Calu3 (cell line): ENCODE results near the gene MUCL3. TPM values are rescaled to one million over a fixed set of nuclear protein-coding genes. Genes with fewer than 3 reads are reported as not detected.
"Not testable (repeated sequence)": the region's sequence is repeated elsewhere in the genome, so short reads cannot be mapped to it uniquely, and the experiment has no call there.

Source experiments
- BruUV-seq: library from RNA; stranded (reverse); fragments of 400-500 nt; replicated peaks from 2 replicates; lab custom pipeline; 2021; lab: Mats Ljungman, UMichigan
- CTCF ChIA-PET: fragments of 300-600 bp; sonication (Branson Sonifier 250); formaldehyde crosslinking; loops from one replicate; lab custom pipeline; 2022; ENCODE audit warnings: antibody characterized with exemption; lab: Charles Lee
- DNase-seq: peaks from one replicate; pipeline ENCODE4 v3.0.0; 2022
- H3K27ac Mint-ChIP-seq: one replicate; pipeline ENCODE4 v1.8.0; 2022; ENCODE audit warnings: mixed read lengths; ENCODE audit not compliant: unreplicated experiment
- H3K27me3 Mint-ChIP-seq: one replicate; pipeline ENCODE4 v1.8.0; 2022; ENCODE audit warnings: mixed read lengths; ENCODE audit not compliant: unreplicated experiment
- H3K36me3 Mint-ChIP-seq: one replicate; pipeline ENCODE4 v1.8.0; 2022; ENCODE audit warnings: mild to moderate bottlenecking, moderate library complexity, mixed read lengths; ENCODE audit not compliant: insufficient read depth, unreplicated experiment
- H3K4me1 Mint-ChIP-seq: one replicate; pipeline ENCODE4 v1.8.0; 2022; ENCODE audit warnings: mild to moderate bottlenecking, low read depth, mixed read lengths; ENCODE audit not compliant: unreplicated experiment
- H3K4me3 Mint-ChIP-seq: one replicate; pipeline ENCODE4 v1.8.0; 2022; ENCODE audit warnings: mild to moderate bottlenecking, low read depth, moderate library complexity, mixed read lengths; ENCODE audit not compliant: unreplicated experiment
- H3K9me3 Mint-ChIP-seq: one replicate; pipeline ENCODE4 v1.8.0; 2022; ENCODE audit warnings: low read depth, mixed read lengths; ENCODE audit not compliant: unreplicated experiment
- CTCF ChIP-seq: fragments of 200-600 bp; IDR thresholded peaks from one replicate; pipeline ENCODE4 v1.8.0; 2022; ENCODE audit warnings: antibody characterized with exemption; ENCODE audit not compliant: unreplicated experiment
- intact Hi-C: fragments of 100-400 bp; cut with micrococcal nuclease; formaldehyde crosslinking; loops from one replicate; pipeline ENCODE4 v1.10.0; 2022; ENCODE audit not compliant: unreplicated experiment
- total RNA-seq: library from RNA; stranded (reverse); gene quantifications from 2 replicates; pipeline ENCODE4 v1.2.3, GENCODE V29; 2022

Gene MUCL3
- total RNA-seq, 1 experiment from 2014 or later, result 0.07 TPM

- H3K9me3 Mint-ChIP-seq, result no peaks in the 10 kb centered on the region
- H3K27me3 Mint-ChIP-seq, result no peaks in the 10 kb centered on the region
- TF ChIP-seq CTCF, result no peak
- intact Hi-C loops, result loop anchor here (5.0 kb wide), 2 partner anchors 45 to 210 kb away; no protein-coding TSS in a partner anchor
- no peak overlapping the region for H3K27ac Mint-ChIP-seq
- no peak overlapping the region for H3K4me3 Mint-ChIP-seq
- BruUV-seq, result no TSS peak
- H3K4me1 Mint-ChIP-seq, result peaks cover 21% of the 10 kb centered on the region
- peaks cover 43% of the 10 kb centered on the region for H3K36me3 Mint-ChIP-seq
- DNase-seq, result no peak
- CTCF ChIA-PET, result interaction anchor here (1.2 to 6.0 kb wide), 4 partner anchors 9 to 170 kb away, joined by 4 to 68 read pairs (median 8); no protein-coding TSS in a partner anchor
These were observed 23.7 kb upstream of the MUCL3 start for GRCh38 chr6:30917041-30917440.

DNA sequence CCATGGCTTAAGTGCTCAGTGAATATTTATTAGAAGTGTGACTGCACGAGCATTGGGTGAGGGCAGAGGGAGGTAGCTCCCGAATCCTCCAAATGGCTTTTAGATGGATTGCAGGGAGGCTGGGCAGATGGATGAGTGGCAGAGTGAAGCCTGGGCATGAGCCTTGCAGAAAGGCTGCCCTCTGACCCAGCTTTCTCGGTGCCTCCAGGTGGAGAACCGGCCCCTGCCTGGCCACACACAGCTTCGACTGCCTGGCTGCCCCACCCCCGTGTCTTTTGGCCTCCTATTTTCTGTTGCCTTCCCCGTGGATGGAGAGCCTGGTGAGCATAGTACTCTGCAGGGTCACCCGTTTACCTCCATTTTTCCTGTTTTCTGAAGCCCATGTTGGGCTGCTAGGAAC lies 23.3 kb upstream of the MUCL3 start:
- no peak for DNase-seq
- H3K4me3 Mint-ChIP-seq, result no peak overlapping the region
- no peak overlapping the region for H3K27ac Mint-ChIP-seq
- H3K4me1 Mint-ChIP-seq, result peaks cover 25% of the 10 kb centered on the region
- no peaks in the 10 kb centered on the region for H3K9me3 Mint-ChIP-seq
- CTCF ChIA-PET, result interaction anchor here (1.2 to 6.0 kb wide), 4 partner anchors 9 to 169 kb away, joined by 4 to 68 read pairs (median 8); no protein-coding TSS in a partner anchor
- peaks cover 39% of the 10 kb centered on the region for H3K36me3 Mint-ChIP-seq
- intact Hi-C loops, result loop anchor here (5.0 kb wide), 2 partner anchors 45 to 210 kb away; no protein-coding TSS in a partner anchor
- TF ChIP-seq CTCF, result no peak
- H3K27me3 Mint-ChIP-seq, result no peaks in the 10 kb centered on the region
- no TSS peak for BruUV-seq

- intact Hi-C loops, result loop anchor here (5.0 kb wide), 2 partner anchors 44 to 209 kb away; no protein-coding TSS in a partner anchor
- CTCF ChIA-PET, result interaction anchor here (0.5 to 2.3 kb wide), 4 partner anchors 8 to 24 kb away, joined by 3 to 8 read pairs (median 5); no protein-coding TSS in a partner anchor
These were observed 22.1 kb upstream of the MUCL3 start for GRCh38 chr6:30918670-30919069.

DNA sequence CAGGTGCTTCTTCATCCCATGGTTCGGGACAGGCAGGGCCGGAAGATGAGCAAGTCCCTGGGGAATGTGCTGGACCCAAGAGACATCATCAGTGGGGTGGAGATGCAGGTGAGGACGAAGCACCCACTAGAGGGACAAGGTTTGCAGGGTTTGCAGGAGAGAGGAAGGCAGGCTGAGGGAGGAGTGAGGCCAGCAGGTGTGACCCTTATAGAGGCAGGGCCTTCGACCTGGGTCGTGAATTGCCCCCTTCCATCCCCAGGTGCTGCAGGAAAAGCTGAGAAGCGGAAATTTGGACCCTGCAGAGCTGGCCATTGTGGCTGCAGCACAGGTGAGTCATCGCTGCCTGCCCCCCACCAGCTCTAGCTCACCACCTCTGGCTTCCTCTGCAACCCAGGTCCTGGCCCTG lies 18.3 kb upstream of the MUCL3 start:
- Mint-ChIP-seq H3K4me1 (peaks cover 21% of the 10 kb centered on the region), H3K27me3 (no peaks in the 10 kb centered on the region), H3K36me3 (peaks cover 15% of the 10 kb centered on the region), H3K27ac (no peak overlapping the region), H3K4me3 (no peak overlapping the region), H3K9me3 (no peaks in the 10 kb centered on the region)
- CTCF ChIA-PET, result no interaction called here
- no peak for DNase-seq
- BruUV-seq, result no TSS peak
- TF ChIP-seq CTCF, result no peak
- intact Hi-C loops, result no loop called here

More at GRCh38 chr6:30918670-30919069, 22.1 kb upstream of the MUCL3 start:
- Mint-ChIP-seq H3K27me3 (no peaks in the 10 kb centered on the region), H3K27ac (no peak overlapping the region), H3K9me3 (no peaks in the 10 kb centered on the region), H3K4me1 (peaks cover 28% of the 10 kb centered on the region), H3K4me3 (no peak overlapping the region), H3K36me3 (peaks cover 27% of the 10 kb centered on the region)
- no peak for TF ChIP-seq CTCF
- no TSS peak for BruUV-seq
- DNase-seq, result no peak

DNA sequence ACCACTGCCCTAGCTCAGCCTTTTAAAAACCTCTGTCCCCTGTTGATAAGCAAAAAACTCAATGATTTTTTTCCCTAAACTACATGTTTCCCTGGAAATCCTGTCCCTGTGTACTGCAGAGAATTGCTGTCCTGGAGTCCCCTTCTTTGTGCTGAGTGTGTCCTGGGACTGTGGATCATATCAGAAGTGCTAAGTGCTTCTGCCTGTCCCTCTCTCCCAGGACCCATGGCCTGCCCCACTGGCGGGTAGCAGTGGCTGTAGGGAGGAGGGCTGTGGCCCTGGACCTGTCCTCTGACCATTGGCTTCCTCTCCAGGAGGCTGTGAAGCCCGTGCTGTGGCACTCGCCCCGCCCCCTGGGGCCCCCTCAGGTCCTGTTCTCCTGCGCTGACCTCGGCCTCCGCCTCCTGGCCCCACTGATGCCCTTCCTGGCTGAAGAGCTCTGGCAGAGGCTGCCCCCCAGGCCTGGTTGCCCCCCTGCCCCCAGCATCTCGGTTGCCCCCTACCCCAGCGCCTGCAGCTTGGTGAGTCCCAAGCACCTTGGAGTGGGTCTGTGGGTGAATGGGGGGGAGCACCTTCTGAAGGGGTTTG lies 16.6 kb upstream of the MUCL3 start:
- H3K4me3 Mint-ChIP-seq, DNase-seq, H3K27me3 Mint-ChIP-seq, H3K27ac Mint-ChIP-seq, intact Hi-C loops, BruUV-seq, H3K9me3 Mint-ChIP-seq: not testable (repeated sequence)
- CTCF ChIA-PET, result interaction anchor here (0.6 to 1.0 kb wide), 2 partner anchors 103 to 191 kb away, joined by 3 read pairs; no protein-coding TSS in a partner anchor
- Mint-ChIP-seq H3K36me3 (peaks cover 15% of the 10 kb centered on the region), H3K4me1 (peaks cover 21% of the 10 kb centered on the region)
